CD4-positive, alpha-beta T cell treated with Interleukin-21 for 1 hour (primary cell): ENCODE results near the gene EDNRA.
A peak's percentile ranks its signal among the peaks of the same experiment; 100 is the strongest.

Experiments
- DNase-seq: peaks from one replicate; pipeline ENCODE4 v3.0.0-alpha.2; 2020

EDNRA gene

DNA sequence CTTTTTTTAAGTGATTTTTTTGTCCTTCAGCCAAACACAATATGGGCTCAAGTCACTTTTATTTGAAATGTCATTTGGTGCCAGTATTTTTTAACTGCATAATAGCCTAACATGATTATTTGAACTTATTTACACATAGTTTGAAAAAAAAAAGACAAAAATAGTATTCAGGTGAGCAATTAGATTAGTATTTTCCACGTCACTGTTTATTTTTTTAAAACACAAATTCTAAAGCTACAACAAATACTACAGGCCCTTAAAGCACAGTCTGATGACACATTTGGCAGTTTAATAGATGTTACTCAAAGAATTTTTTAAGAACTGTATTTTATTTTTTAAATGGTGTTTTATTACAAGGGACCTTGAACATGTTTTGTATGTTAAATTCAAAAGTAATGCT, 62.1 kb downstream of the EDNRA start:
- no peak for DNase-seq

DNA sequence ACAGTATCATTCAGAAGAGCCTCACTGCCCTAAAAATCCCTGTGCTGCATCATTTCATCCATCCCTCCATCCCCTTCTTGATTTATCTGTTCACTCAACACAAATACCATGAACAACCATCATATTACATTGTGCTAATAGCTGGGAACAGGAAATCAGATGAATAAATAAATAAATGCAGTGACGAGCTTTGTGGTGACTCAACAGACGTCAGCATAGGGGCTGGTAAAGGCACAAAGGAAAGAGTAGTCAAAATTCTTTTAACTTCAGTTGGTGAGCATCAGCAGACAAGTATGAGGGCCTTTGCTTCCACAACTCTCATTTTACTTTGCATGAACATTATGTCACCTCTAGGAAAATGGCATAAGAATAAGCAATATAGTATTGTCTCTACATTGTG, 65.5 kb downstream of the EDNRA start:
- DNase-seq, result no peak

DNA sequence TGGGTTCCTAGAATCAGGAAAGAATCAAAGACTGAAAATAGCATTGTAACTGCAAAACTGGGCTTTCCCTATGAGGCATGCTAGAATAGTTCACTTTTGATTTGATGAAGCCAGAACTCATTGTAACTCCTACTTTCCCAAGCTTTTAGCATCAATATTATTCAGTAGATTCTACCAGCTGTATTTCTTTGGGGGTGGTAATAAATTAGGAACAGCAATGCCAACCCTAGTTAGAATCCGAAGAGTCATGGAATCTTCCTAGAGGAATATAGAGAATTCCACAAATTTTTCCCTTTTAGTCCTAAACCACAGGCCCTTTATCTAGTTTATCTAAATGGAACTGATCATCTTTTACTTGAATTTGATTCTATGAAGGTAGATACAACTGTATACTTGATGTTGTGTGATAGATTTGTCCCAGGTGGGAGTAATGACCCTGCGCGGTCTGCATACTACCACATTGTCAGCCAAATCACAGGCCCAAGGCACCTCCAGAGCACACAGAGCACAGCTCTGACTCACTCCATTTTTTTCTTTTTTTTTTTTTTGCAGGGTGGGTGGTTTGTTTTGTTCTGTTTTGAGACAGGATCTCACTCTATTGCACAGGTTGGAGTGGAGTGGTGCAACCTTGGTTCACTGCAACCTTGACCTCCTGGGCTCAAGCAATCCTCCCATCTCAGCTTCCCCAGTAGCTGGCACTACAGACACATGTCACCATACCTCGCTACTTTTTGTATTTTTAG, 66.6 kb downstream of the EDNRA start:
- no peak for DNase-seq

GRCh38 chr4:147548256-147548655, 67.4 kb downstream of the EDNRA start:
- DNase-seq, result no peak

GRCh38 chr4:147550626-147551246, 69.8 kb downstream of the EDNRA start:
- no peak for DNase-seq

GRCh38 chr4:147560625-147561024, 79.7 kb downstream of the EDNRA start:
- DNase-seq, result no peak

GRCh38 chr4:147566762-147567161, 85.9 kb downstream of the EDNRA start:
- DNase-seq, result no peak

GRCh38 chr4:147567276-147567675, 86.4 kb downstream of the EDNRA start:
- DNase-seq, result no peak

DNA sequence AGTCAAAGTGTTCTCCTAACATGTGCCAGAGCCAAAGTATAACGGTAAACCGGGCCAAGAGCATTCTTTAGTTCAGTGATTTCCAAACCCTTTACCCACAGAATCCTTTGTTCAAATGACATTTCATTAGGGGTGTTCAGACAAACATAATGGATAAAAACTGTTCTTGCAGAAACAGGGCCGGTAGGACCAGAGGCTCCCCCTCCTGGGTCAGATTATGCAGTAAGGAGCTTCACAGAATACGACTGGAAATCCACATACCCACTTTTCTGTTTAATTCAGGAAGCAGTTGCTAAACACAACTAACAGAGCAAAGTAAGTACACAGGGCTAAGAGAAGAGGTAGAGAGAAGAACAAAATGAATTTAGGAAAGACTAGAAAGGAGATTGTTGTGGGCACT, 89.7 kb downstream of the EDNRA start:
- DNase-seq, result no peak

- DNase-seq, result no peak
These were observed 90.3 kb downstream of the EDNRA start for GRCh38 chr4:147571036-147571770.

DNA sequence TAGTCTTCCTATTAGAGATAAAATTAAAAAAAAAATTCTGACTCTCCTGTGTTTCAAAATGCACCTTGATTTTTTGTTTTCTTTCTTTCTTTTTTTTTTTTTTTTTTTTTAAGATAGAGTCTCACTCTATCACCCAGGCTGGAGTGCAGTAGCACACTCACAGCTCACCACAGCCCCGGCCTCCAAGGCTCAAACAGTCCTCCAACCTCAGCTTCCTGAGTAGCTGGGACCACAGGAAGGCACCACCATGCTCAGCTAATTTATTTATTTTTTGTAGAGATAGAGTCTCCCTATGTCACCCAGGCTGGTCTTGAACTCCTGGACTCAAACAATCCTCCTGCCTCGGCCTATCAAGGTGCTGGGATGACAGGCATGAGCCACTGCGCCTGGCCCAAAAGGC, 95.2 kb downstream of the EDNRA start:
- no peak for DNase-seq

- DNase-seq, result no peak
These were observed 97.2 kb downstream of the EDNRA start for GRCh38 chr4:147578051-147578476.

- no peak for DNase-seq
These were observed 97.7 kb downstream of the EDNRA start for GRCh38 chr4:147578593-147578992.

DNA sequence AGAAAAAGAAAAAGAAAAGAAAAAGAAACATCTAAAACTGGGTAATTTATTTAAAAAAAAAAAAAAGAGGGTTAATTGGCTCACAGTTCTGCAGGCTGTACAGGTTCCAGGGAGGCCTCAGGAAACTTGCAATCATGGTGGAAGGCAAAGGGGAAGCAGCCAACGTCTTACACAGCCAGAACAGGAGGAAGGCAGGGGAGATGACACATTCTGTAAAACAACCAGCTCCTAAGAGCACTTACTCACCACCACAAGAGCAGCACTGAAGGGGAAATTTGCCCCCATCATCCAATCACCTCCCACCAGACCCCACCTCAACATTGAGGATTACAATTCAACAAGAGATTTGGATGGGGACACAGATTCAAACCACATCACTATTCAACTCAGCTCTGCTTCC, 99.5 kb downstream of the EDNRA start:
- no peak for DNase-seq

GRCh38 chr4:147581606-147582350, 100.9 kb downstream of the EDNRA start:
- no peak for DNase-seq

- no peak for DNase-seq
These were observed 101.6 kb downstream of the EDNRA start for GRCh38 chr4:147582386-147583060.

DNA sequence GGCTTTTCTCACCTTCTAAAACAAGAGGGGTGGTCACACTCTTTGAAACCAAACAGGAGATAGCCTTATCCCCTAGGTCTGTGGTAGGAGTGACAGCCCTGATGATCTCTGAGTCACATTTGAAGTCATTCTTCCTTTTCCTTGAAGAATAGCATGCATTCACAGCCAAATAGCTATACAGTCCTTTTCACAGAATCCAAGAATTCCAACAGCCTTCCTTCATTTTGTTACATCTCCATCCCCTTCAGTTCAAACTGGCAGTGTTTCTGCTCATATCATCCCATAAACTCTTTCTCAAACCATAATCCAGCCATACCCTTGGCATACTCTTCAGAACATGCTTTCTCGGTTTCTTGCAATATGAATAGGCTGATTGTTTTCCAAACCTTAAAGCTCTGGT, 103.0 kb downstream of the EDNRA start:
- DNase-seq, result no peak

DNA sequence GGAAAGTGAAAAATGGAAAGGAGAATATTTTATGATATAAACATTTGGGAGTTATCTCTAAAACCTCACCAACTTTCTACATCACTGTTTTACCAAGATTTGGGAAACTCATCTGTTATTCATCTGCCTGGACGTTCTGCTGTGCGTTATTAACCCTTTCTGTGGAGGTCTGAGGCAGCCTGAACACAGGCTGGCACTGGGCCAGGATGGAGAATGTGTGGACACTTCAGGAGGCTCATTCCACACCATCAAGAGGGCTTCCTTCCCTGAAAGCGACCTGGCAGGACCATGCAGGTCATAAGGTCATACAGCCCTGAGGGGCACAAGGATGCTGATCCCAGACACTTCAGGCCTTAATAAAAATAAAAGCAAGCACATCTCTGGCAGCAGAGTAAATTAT, 105.1 kb downstream of the EDNRA start:
- DNase-seq, result no peak

- DNase-seq, result no peak
These were observed 105.7 kb downstream of the EDNRA start for GRCh38 chr4:147586637-147587036.

- no peak for DNase-seq
These were observed 106.1 kb downstream of the EDNRA start for GRCh38 chr4:147587041-147587440.

DNA sequence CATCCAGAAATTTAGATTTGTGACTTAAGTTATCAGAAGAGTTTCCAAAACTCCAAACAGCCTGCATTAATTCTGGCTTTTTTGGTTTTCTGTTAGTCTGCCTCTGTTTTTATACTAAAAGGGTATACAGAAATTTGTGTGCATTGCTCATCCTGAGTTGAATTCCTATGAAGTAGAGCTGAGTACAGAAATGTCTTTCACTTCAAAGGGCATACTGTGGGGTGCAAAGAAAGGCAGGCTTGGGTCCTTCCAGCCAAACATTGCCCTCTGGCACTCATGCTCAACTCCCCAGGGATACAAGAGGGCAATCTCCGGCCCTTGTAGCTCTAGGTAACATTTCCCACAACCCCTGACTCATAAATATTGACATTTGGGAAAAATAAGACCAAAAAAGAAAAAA, 108.7 kb downstream of the EDNRA start:
- DNase-seq, result no peak

- DNase-seq, result peak; percentile 40
These were observed 109.5 kb downstream of the EDNRA start for GRCh38 chr4:147590249-147590920.
